HepG2 (cell line): ENCODE results near the gene ANO3.

ENCODE experiments used
- CREM ChIP-seq, 2 experiments: sonication (generic) in 1 of 2; formaldehyde crosslinking in 1 of 2; IDR thresholded peaks; 2 replicates each; pipeline versions ENCODE4 v1.4.0 to v1.6.1; 2016 to 2020; ENCODE audit warnings: antibody characterized with exemption in 1 of 2, mild to moderate bottlenecking in 1 of 2, missing genetic modification reagents in 1 of 2
- EZH2 ChIP-seq: conservative IDR thresholded peaks from 2 replicates; pipeline ENCODE4 v1.6.1; 2012; ENCODE audit warnings: mild to moderate bottlenecking, low read depth, low read length, moderate library complexity
- TF ChIP-seq, protein P1 (sequence below), 2 experiments: fragments of 450-650 bp in 1 of 2; sonication (generic) in 1 of 2; formaldehyde crosslinking in 1 of 2; IDR thresholded peaks; 2 replicates each; pipeline versions ENCODE4 v1.6.1 to v1.8.0; 2016 to 2022; ENCODE audit warnings: antibody characterized with exemption in 1 of 2, mild to moderate bottlenecking in 1 of 2, missing genetic modification reagents in 1 of 2
- TF ChIP-seq, protein P2 (sequence below): sonication (generic); formaldehyde crosslinking; IDR thresholded peaks from 2 replicates; pipeline ENCODE4 v1.5.0; 2020; ENCODE audit warnings: mild to moderate bottlenecking, missing genetic modification reagents, moderate library complexity

DNA sequence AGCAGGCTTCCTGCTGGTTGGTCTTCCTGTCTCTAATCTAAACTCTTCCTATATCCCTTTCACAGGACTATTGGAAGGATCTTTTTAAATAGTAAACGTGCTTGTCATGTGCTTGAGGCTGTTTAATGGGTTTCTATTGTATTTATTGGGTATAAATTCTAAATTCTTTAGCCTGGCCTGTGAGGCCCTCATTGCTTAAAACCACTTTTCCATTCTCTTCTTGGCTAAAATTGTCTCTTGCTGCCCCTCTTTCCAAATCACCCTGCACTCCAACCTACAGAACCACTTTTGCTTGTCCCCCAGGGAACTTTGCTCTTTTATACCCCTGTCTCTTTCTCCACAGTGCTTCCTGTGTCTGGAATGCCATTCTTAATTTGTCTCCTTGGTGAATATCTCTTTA, 286.5 kb downstream of the ANO3 start:
- TF ChIP-seq, protein P1, sequence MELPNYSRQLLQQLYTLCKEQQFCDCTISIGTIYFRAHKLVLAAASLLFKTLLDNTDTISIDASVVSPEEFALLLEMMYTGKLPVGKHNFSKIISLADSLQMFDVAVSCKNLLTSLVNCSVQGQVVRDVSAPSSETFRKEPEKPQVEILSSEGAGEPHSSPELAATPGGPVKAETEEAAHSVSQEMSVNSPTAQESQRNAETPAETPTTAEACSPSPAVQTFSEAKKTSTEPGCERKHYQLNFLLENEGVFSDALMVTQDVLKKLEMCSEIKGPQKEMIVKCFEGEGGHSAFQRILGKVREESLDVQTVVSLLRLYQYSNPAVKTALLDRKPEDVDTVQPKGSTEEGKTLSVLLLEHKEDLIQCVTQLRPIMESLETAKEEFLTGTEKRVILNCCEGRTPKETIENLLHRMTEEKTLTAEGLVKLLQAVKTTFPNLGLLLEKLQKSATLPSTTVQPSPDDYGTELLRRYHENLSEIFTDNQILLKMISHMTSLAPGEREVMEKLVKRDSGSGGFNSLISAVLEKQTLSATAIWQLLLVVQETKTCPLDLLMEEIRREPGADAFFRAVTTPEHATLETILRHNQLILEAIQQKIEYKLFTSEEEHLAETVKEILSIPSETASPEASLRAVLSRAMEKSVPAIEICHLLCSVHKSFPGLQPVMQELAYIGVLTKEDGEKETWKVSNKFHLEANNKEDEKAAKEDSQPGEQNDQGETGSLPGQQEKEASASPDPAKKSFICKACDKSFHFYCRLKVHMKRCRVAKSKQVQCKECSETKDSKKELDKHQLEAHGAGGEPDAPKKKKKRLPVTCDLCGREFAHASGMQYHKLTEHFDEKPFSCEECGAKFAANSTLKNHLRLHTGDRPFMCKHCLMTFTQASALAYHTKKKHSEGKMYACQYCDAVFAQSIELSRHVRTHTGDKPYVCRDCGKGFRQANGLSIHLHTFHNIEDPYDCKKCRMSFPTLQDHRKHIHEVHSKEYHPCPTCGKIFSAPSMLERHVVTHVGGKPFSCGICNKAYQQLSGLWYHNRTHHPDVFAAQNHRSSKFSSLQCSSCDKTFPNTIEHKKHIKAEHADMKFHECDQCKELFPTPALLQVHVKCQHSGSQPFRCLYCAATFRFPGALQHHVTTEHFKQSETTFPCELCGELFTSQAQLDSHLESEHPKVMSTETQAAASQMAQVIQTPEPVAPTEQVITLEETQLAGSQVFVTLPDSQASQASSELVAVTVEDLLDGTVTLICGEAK (IDR thresholded peaks at IDR 0.05) = no peak
- TF ChIP-seq, protein P1 (CRISPR knock-in tag; IDR thresholded peaks at IDR 0.05) = no peak
- TF ChIP-seq, protein P2, sequence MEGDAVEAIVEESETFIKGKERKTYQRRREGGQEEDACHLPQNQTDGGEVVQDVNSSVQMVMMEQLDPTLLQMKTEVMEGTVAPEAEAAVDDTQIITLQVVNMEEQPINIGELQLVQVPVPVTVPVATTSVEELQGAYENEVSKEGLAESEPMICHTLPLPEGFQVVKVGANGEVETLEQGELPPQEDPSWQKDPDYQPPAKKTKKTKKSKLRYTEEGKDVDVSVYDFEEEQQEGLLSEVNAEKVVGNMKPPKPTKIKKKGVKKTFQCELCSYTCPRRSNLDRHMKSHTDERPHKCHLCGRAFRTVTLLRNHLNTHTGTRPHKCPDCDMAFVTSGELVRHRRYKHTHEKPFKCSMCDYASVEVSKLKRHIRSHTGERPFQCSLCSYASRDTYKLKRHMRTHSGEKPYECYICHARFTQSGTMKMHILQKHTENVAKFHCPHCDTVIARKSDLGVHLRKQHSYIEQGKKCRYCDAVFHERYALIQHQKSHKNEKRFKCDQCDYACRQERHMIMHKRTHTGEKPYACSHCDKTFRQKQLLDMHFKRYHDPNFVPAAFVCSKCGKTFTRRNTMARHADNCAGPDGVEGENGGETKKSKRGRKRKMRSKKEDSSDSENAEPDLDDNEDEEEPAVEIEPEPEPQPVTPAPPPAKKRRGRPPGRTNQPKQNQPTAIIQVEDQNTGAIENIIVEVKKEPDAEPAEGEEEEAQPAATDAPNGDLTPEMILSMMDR = no peak
- no peak for TF ChIP-seq EZH2
- TF ChIP-seq CREM (IDR thresholded peaks at IDR 0.05) = no peak
- TF ChIP-seq CREM (CRISPR knock-in tag; IDR thresholded peaks at IDR 0.05) = no peak
